Panc1 (cell line): Measurements from ENCODE around the gene CCDC177. TPM values are rescaled to one million over a fixed set of nuclear protein-coding genes. Genes with fewer than 3 reads are reported as not detected.

ENCODE experiments used
- ATAC-seq: fragments of 200-7000 bp; cut with Tn5 transposase; 2 replicates; pipeline ENCODE4 v1.9.1; 2020; ENCODE audit warnings: mild to moderate bottlenecking, moderate library complexity
- BruUV-seq: library from RNA; stranded (reverse); fragments of 400-500 nt; replicated peaks from 2 replicates; lab custom pipeline; 2021; lab: Mats Ljungman, UMichigan
- CTCF ChIA-PET: fragments of 300-600 bp; sonication (Branson Sonifier 250); formaldehyde crosslinking; loops from one replicate; lab custom pipeline; 2022; ENCODE audit warnings: antibody characterized with exemption; lab: Charles Lee
- POLR2A ChIA-PET: fragments of 300-600 bp; sonication (Branson Sonifier 250); formaldehyde crosslinking; loops from one replicate; lab custom pipeline; 2022; ENCODE audit warnings: antibody characterized with exemption; lab: Charles Lee
- DNase-seq: peaks from one replicate; pipeline ENCODE4 v3.0.0-alpha.2; 2010; ENCODE audit warnings: low read depth, low spot score
- H3K27ac ChIP-seq: 2 replicates; pipeline ENCODE4 v1.5.1; 2011; ENCODE audit warnings: mild to moderate bottlenecking, low read length, inconsistent platforms
- H3K27me3 ChIP-seq: fragments of 200-500 bp; sonication (Bioruptor generic); 2 replicates; pipeline ENCODE4 v1.6.0; 2014; ENCODE audit warnings: low read length, inconsistent platforms; ENCODE audit not compliant: control insufficient read depth, insufficient read depth
- H3K36me3 ChIP-seq: fragments of 200-500 bp; sonication (Bioruptor generic); 2 replicates; pipeline ENCODE4 v1.5.1; 2014; ENCODE audit warnings: inconsistent platforms, mild to moderate bottlenecking, low read length, moderate library complexity; ENCODE audit not compliant: control insufficient read depth, insufficient read depth
- H3K4me1 ChIP-seq: 2 replicates; pipeline ENCODE4 v1.5.1; 2011; ENCODE audit warnings: inconsistent platforms, mild to moderate bottlenecking, low read length, moderate library complexity; ENCODE audit not compliant: control insufficient read depth, insufficient read depth
- H3K4me3 ChIP-seq, 2 experiments: 2 replicates each; pipeline ENCODE4 v1.5.1; 2011 to 2012; ENCODE audit warnings: low read depth in 2 of 2, low read length in 2 of 2, mild to moderate bottlenecking in 2 of 2, inconsistent platforms in 1 of 2, moderate library complexity in 1 of 2
- H3K9me3 ChIP-seq: fragments of 200-500 bp; sonication (Bioruptor generic); 2 replicates; pipeline ENCODE4 v1.5.1; 2014; ENCODE audit warnings: low read depth, mild to moderate bottlenecking, inconsistent platforms, low read length, moderate library complexity; ENCODE audit not compliant: control insufficient read depth, insufficient read depth
- CTCF ChIP-seq: fragments of 450-650 bp; IDR thresholded peaks from 2 replicates; pipeline ENCODE4 v1.5.1; 2017; ENCODE audit warnings: mild to moderate bottlenecking
- POLR2AphosphoS5 ChIP-seq: IDR thresholded peaks from 2 replicates; pipeline ENCODE4 v1.6.1; 2012; ENCODE audit warnings: mild to moderate bottlenecking, low read depth, low read length, moderate library complexity
- REST ChIP-seq, 2 experiments: IDR thresholded peaks; 2 replicates each; pipeline ENCODE4 v1.6.1; 2011 to 2012; ENCODE audit warnings: low read depth in 2 of 2, control low read depth in 1 of 2, low read length in 1 of 2, mild to moderate bottlenecking in 1 of 2, moderate library complexity in 1 of 2; ENCODE audit not compliant: insufficient read depth in 1 of 2
- SIN3A ChIP-seq: IDR thresholded peaks from 2 replicates; pipeline ENCODE4 v1.6.1; 2012; ENCODE audit warnings: low read depth, mild to moderate bottlenecking, low read length, moderate library complexity, borderline replicate concordance; ENCODE audit not compliant: insufficient read depth
- TCF7L2 ChIP-seq: IDR thresholded peaks from 2 replicates; pipeline ENCODE4 v1.6.1; 2011; ENCODE audit warnings: mild to moderate bottlenecking, low read depth, low read length, inconsistent platforms
- in situ Hi-C: cut with HindIII; loops from 2 replicates; pipeline ENCODE4 v1.10.0; 2016; ENCODE audit warnings: low sequenced_read_pairs, low pct_unique_long_range_greater_than_20kb
- intact Hi-C: fragments of 100-400 bp; cut with micrococcal nuclease; formaldehyde crosslinking; loops from one replicate; pipeline ENCODE4 v1.10.0; 2022; ENCODE audit not compliant: unreplicated experiment
- total RNA-seq: library from RNA; stranded (reverse); gene quantifications from one replicate; pipeline ENCODE4 v1.2.1, GENCODE V29; 2021; ENCODE audit not compliant: unreplicated experiment

The CCDC177 gene
- total RNA-seq, 1 experiment from 2014 or later, result not detected

- no TSS peak for BruUV-seq
- Histone ChIP-seq H3K36me3 (no peaks in the 10 kb centered on the region), H3K27me3 (no peaks in the 10 kb centered on the region; the same call in 1 of the 2 replicates), H3K27ac (no peak overlapping the region), H3K4me3 (no peak overlapping the region), H3K4me1 (no peaks in the 10 kb centered on the region), H3K9me3 (no peaks in the 10 kb centered on the region)
- CTCF ChIA-PET, result no interaction called here
- DNase-seq, result peak; percentile 13
- in situ Hi-C loops, result no loop called here
- POLR2A ChIA-PET, result no interaction called here
- TF ChIP-seq TCF7L2, result no peak
- no peak for TF ChIP-seq SIN3A
- no peak for TF ChIP-seq CTCF
- TF ChIP-seq POLR2AphosphoS5, result no peak
- no peak for TF ChIP-seq REST (IDR thresholded peaks at IDR 0.05; ENCODE audit: insufficient read depth in 1 of 2, low read depth in 2 of 2, low read length in 1 of 2)
- intact Hi-C loops, result no loop called here
- no peak for ATAC-seq
Observed at GRCh38 chr14:69543341-69544115, 31.1 kb downstream of the CCDC177 start.

GRCh38 chr14:69542311-69542710 is 32.4 kb downstream of the CCDC177 start:
- H3K4me3 ChIP-seq, result no peak overlapping the region
- no peaks in the 10 kb centered on the region; the same call in 1 of the 2 replicates for H3K27me3 ChIP-seq
- DNase-seq (no peak), ATAC-seq (no peak)
- POLR2A ChIA-PET, result no interaction called here
- intact Hi-C loops, result no loop called here
- in situ Hi-C loops, result no loop called here
- BruUV-seq, result no TSS peak
- no peaks in the 10 kb centered on the region for H3K36me3 ChIP-seq
- TF ChIP-seq REST (IDR thresholded peaks at IDR 0.05; ENCODE audit: insufficient read depth in 1 of 2, low read depth in 2 of 2, low read length in 1 of 2), result no peak
- TF ChIP-seq TCF7L2, result no peak
- TF ChIP-seq CTCF, result no peak
- no peak for TF ChIP-seq SIN3A
- TF ChIP-seq POLR2AphosphoS5, result no peak
- no peaks in the 10 kb centered on the region for H3K9me3 ChIP-seq
- H3K4me1 ChIP-seq, result no peaks in the 10 kb centered on the region
- no peak overlapping the region for H3K27ac ChIP-seq
- CTCF ChIA-PET, result no interaction called here
